SK-N-SH treated with all-trans-retinoic acid at 6 μM for 48 hours (cell line): ENCODE results near the gene SOX1.

Experiments used
- ATAC-seq: fragments of 200-7000 bp; cut with Tn5 transposase; 3 replicates; pipeline ENCODE4 v1.9.1; 2020; ENCODE audit warnings: mild to moderate bottlenecking, moderate library complexity
- ARNTL ChIP-seq: fragments of 450-650 bp; formaldehyde crosslinking; IDR thresholded peaks from 2 replicates; pipeline ENCODE4 v1.5.0; 2020; ENCODE audit warnings: low read depth, mild to moderate bottlenecking, moderate library complexity, borderline replicate concordance
- BACH2 ChIP-seq: fragments of 250-450 bp; sonication (Bioruptor Pico); IDR thresholded peaks from 2 replicates; pipeline ENCODE4 v1.9.0; 2021; ENCODE audit warnings: mild to moderate bottlenecking, borderline replicate concordance
- CSDC2 ChIP-seq: fragments of 250-450 bp; sonication (Bioruptor Pico); IDR thresholded peaks from 2 replicates; pipeline ENCODE4 v1.5.0; 2020; ENCODE audit warnings: mild to moderate bottlenecking, moderate library complexity
- ESRRG ChIP-seq: fragments of 250-450 bp; sonication (Bioruptor Pico); IDR thresholded peaks from 2 replicates; pipeline ENCODE4 v1.6.1; 2021; ENCODE audit warnings: mild to moderate bottlenecking
- GLIS3 ChIP-seq: fragments of 250-450 bp; sonication (Bioruptor Pico); IDR thresholded peaks from 2 replicates; pipeline ENCODE4 v1.5.0; 2020; ENCODE audit warnings: mild to moderate bottlenecking, moderate library complexity
- ISL1 ChIP-seq: fragments of 250-450 bp; sonication (Bioruptor Pico); IDR thresholded peaks from 2 replicates; pipeline ENCODE4 v2.1.2; 2022; ENCODE audit warnings: mild to moderate bottlenecking, moderate library complexity
- OSR1 ChIP-seq: fragments of 250-450 bp; sonication (Bioruptor Pico); IDR thresholded peaks from 2 replicates; pipeline ENCODE4 v1.8.0; 2022; ENCODE audit warnings: moderate library complexity, mild to moderate bottlenecking, inconsistent platforms
- PPARA ChIP-seq: fragments of 250-450 bp; sonication (Bioruptor Pico); IDR thresholded peaks from 2 replicates; pipeline ENCODE4 v1.5.0; 2020; ENCODE audit warnings: mild to moderate bottlenecking, borderline replicate concordance
- SNAI2 ChIP-seq: fragments of 250-450 bp; sonication (Bioruptor Pico); IDR thresholded peaks from 2 replicates; pipeline ENCODE4 v1.5.0; 2020; ENCODE audit warnings: mild to moderate bottlenecking, moderate library complexity
- TCF4 ChIP-seq: fragments of 250-450 bp; sonication (Bioruptor Pico); IDR thresholded peaks from 2 replicates; pipeline ENCODE4 v1.8.0; 2021; ENCODE audit warnings: mild to moderate bottlenecking, moderate library complexity, borderline replicate concordance
- TOX ChIP-seq: fragments of 250-450 bp; sonication (Bioruptor Pico); IDR thresholded peaks from 2 replicates; pipeline ENCODE4 v1.8.0; 2021; ENCODE audit warnings: mild to moderate bottlenecking, moderate library complexity, borderline replicate concordance
- ZC3H10 ChIP-seq: fragments of 250-450 bp; sonication (Bioruptor Pico); IDR thresholded peaks from 2 replicates; pipeline ENCODE4 v1.5.1; 2021; ENCODE audit warnings: mild to moderate bottlenecking, moderate library complexity
- ZFP3 ChIP-seq: fragments of 250-450 bp; sonication (Bioruptor Pico); IDR thresholded peaks from 2 replicates; pipeline ENCODE4 v1.5.0; 2020; ENCODE audit warnings: mild to moderate bottlenecking, moderate library complexity
- ZFP30 ChIP-seq: fragments of 450-650 bp; formaldehyde crosslinking; IDR thresholded peaks from 2 replicates; pipeline ENCODE4 v1.5.0; 2022; ENCODE audit warnings: mild to moderate bottlenecking, moderate library complexity
- ZNF565 ChIP-seq: fragments of 450-650 bp; formaldehyde crosslinking; conservative IDR thresholded peaks from 2 replicates; pipeline ENCODE4 v1.5.0; 2020; ENCODE audit warnings: low read depth, mild to moderate bottlenecking, moderate library complexity
- ZNF70 ChIP-seq: fragments of 450-650 bp; formaldehyde crosslinking; IDR thresholded peaks from 2 replicates; pipeline ENCODE4 v1.5.0; 2020; ENCODE audit warnings: mild to moderate bottlenecking, moderate library complexity
- ZNF8 ChIP-seq: fragments of 450-650 bp; formaldehyde crosslinking; IDR thresholded peaks from 2 replicates; pipeline ENCODE4 v1.5.0; 2020; ENCODE audit warnings: mild to moderate bottlenecking, moderate library complexity
- TF ChIP-seq, protein P1 (sequence below): fragments of 250-450 bp; sonication (Bioruptor Pico); IDR thresholded peaks from 2 replicates; pipeline ENCODE4 v1.8.0; 2021; ENCODE audit warnings: low read depth, mild to moderate bottlenecking, moderate library complexity, borderline replicate concordance
- TF ChIP-seq, protein P2 (sequence below): fragments of 250-450 bp; sonication (Bioruptor Pico); IDR thresholded peaks from 2 replicates; pipeline ENCODE4 v1.5.0; 2020; ENCODE audit warnings: mild to moderate bottlenecking, moderate library complexity
- TF ChIP-seq, protein P3 (sequence below): fragments of 250-450 bp; sonication (Bioruptor Pico); IDR thresholded peaks from 2 replicates; pipeline ENCODE4 v1.5.1; 2020; ENCODE audit warnings: low read depth, mild to moderate bottlenecking, moderate library complexity
- TF ChIP-seq, protein P4 (sequence below): fragments of 250-450 bp; sonication (Bioruptor Pico); IDR thresholded peaks from 2 replicates; pipeline ENCODE4 v1.5.1; 2021; ENCODE audit warnings: mild to moderate bottlenecking, moderate library complexity
- TF ChIP-seq, protein P5 (sequence below): fragments of 250-450 bp; sonication (Bioruptor Pico); IDR thresholded peaks from 2 replicates; pipeline ENCODE4 v1.8.0; 2020; ENCODE audit warnings: mild to moderate bottlenecking, moderate library complexity, borderline replicate concordance

The SOX1 gene

DNA sequence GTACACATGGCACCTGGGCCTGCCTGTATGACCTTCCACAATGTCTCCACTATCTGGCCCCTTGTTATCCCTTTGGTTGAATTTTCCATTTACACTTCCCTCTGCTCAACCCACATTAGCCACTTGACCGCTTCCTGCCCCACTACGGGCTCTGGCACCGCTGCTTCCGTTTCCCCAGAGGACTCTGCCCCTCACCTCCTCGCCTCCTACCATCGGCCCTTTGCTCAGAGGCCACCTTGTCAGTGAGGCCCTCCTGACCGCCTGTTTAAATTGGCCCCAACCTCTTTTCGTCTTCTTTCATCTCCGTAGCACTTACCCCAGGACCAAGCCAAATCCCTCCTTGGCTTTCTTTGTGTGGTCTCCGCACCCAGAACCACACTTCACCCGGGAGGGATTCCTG lies 47.4 kb downstream of the SOX1 start:
- TF ChIP-seq, protein P1, sequence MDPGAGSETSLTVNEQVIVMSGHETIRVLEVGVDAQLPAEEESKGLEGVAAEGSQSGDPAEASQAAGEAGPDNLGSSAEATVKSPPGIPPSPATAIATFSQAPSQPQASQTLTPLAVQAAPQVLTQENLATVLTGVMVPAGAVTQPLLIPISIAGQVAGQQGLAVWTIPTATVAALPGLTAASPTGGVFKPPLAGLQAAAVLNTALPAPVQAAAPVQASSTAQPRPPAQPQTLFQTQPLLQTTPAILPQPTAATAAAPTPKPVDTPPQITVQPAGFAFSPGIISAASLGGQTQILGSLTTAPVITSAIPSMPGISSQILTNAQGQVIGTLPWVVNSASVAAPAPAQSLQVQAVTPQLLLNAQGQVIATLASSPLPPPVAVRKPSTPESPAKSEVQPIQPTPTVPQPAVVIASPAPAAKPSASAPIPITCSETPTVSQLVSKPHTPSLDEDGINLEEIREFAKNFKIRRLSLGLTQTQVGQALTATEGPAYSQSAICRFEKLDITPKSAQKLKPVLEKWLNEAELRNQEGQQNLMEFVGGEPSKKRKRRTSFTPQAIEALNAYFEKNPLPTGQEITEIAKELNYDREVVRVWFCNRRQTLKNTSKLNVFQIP: no peak
- TF ChIP-seq SNAI2 (CRISPR knock-in tag) (no peak), PPARA (CRISPR knock-in tag) (no peak), TOX (CRISPR knock-in tag) (no peak), ISL1 (CRISPR knock-in tag) (no peak), ZNF70 (CRISPR knock-in tag) (no peak), ZNF8 (CRISPR knock-in tag) (no peak), TCF4 (no peak), CSDC2 (no peak), OSR1 (CRISPR knock-in tag) (no peak)
- TF ChIP-seq, protein P2, sequence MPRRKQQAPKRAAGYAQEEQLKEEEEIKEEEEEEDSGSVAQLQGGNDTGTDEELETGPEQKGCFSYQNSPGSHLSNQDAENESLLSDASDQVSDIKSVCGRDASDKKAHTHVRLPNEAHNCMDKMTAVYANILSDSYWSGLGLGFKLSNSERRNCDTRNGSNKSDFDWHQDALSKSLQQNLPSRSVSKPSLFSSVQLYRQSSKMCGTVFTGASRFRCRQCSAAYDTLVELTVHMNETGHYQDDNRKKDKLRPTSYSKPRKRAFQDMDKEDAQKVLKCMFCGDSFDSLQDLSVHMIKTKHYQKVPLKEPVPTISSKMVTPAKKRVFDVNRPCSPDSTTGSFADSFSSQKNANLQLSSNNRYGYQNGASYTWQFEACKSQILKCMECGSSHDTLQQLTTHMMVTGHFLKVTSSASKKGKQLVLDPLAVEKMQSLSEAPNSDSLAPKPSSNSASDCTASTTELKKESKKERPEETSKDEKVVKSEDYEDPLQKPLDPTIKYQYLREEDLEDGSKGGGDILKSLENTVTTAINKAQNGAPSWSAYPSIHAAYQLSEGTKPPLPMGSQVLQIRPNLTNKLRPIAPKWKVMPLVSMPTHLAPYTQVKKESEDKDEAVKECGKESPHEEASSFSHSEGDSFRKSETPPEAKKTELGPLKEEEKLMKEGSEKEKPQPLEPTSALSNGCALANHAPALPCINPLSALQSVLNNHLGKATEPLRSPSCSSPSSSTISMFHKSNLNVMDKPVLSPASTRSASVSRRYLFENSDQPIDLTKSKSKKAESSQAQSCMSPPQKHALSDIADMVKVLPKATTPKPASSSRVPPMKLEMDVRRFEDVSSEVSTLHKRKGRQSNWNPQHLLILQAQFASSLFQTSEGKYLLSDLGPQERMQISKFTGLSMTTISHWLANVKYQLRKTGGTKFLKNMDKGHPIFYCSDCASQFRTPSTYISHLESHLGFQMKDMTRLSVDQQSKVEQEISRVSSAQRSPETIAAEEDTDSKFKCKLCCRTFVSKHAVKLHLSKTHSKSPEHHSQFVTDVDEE (CRISPR knock-in tag): no peak
- TF ChIP-seq, protein P3, sequence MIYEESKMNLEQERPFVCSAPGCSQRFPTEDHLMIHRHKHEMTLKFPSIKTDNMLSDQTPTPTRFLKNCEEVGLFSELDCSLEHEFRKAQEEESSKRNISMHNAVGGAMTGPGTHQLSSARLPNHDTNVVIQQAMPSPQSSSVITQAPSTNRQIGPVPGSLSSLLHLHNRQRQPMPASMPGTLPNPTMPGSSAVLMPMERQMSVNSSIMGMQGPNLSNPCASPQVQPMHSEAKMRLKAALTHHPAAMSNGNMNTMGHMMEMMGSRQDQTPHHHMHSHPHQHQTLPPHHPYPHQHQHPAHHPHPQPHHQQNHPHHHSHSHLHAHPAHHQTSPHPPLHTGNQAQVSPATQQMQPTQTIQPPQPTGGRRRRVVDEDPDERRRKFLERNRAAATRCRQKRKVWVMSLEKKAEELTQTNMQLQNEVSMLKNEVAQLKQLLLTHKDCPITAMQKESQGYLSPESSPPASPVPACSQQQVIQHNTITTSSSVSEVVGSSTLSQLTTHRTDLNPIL (CRISPR knock-in tag): no peak
- ATAC-seq: no peak

DNA sequence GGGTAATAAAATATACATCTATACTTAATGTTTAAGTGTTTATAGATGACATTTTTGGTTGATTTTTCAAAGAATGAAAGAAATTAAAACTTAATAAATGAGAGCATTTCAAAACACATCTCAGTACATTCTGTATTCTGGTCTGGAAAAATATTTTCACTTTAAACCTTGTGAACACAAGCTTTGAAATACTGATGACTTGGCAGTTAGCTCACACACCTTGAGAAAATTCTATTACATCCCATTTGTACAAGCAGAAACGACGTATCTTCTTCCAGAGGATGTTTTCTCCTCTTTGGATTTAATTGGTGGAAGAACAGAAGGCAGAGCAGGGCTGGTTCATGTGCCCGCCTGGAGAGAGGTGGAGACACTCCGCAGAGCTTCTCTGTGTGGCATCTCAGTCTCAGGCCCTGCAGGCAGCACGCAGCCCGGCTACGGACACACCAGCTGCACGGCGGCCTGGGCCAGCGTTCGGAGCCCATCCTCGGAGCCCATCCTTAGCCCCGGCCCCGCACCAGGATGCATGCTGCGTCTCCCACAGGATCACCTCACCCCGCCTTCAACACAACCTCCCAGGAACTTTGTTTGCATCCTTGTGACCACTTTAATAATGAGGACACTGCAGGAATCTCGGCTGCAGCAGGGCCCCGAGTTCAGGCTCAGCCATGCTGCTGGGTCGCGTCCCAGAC lies 48.6 kb downstream of the SOX1 start:
- ATAC-seq: no peak; the same call in 2 of the 3 replicates
- no peak for TF ChIP-seq CSDC2
- no peak for TF ChIP-seq OSR1 (CRISPR knock-in tag)
- no peak for TF ChIP-seq ZC3H10 (CRISPR knock-in tag)
- TF ChIP-seq SNAI2 (CRISPR knock-in tag): no peak
- no peak for TF ChIP-seq ESRRG (CRISPR knock-in tag)
- no peak for TF ChIP-seq ZNF565 (CRISPR knock-in tag)
- TF ChIP-seq ISL1 (CRISPR knock-in tag): no peak

DNA sequence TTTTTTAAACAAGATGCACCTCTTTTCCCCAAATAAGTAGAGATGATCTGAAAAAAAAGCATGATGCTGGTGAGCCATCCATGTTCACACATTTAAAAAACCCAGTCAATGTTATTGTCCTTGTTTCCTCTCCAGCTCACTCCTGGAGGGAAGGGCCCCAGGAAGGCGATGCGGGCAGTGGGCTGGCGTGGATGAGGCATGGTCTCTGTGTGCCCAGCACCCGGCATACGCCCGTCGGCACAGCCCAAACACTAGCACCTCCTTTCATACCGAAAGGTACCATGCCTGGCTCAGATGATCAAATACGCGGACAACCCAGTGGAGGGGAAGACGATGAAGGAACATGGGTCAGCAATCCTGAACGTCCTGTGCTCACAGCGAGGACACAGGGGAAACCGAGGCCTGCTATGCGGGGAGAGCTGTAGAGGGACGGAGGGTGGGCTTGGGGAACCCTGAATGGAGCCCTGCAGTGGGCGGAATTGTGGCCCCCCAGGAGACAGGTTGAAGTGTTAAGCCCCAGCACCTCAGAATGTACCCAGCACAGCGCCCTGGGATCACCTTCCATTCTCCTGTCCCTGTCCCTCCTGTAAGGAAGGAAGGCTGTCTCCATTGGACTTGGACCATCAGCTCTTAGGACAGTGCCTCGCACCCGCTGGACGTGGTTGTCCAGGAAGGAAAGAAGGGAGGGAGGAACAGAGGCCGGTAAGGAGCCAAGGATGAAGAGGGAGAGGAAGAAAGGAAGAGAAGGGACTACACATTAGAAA lies 49.4 kb downstream of the SOX1 start:
- no peak for ATAC-seq
- TF ChIP-seq PPARA (CRISPR knock-in tag) (no peak), GLIS3 (CRISPR knock-in tag) (no peak), ZFP3 (CRISPR knock-in tag) (no peak), ZFP30 (CRISPR knock-in tag) (no peak), ZNF70 (CRISPR knock-in tag) (no peak), CSDC2 (no peak), ARNTL (no peak), ZNF565 (CRISPR knock-in tag) (no peak), TOX (CRISPR knock-in tag) (no peak), ISL1 (CRISPR knock-in tag) (no peak), BACH2 (CRISPR knock-in tag) (no peak), ZNF8 (CRISPR knock-in tag) (no peak), ZC3H10 (CRISPR knock-in tag) (no peak), TCF4 (no peak)
- TF ChIP-seq, protein P4, sequence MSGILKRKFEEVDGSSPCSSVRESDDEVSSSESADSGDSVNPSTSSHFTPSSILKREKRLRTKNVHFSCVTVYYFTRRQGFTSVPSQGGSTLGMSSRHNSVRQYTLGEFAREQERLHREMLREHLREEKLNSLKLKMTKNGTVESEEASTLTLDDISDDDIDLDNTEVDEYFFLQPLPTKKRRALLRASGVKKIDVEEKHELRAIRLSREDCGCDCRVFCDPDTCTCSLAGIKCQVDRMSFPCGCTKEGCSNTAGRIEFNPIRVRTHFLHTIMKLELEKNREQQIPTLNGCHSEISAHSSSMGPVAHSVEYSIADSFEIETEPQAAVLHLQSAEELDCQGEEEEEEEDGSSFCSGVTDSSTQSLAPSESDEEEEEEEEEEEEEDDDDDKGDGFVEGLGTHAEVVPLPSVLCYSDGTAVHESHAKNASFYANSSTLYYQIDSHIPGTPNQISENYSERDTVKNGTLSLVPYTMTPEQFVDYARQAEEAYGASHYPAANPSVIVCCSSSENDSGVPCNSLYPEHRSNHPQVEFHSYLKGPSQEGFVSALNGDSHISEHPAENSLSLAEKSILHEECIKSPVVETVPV: no peak
- TF ChIP-seq, protein P2 (CRISPR knock-in tag): no peak
- TF ChIP-seq, protein P3 (CRISPR knock-in tag): no peak
- TF ChIP-seq, protein P5, sequence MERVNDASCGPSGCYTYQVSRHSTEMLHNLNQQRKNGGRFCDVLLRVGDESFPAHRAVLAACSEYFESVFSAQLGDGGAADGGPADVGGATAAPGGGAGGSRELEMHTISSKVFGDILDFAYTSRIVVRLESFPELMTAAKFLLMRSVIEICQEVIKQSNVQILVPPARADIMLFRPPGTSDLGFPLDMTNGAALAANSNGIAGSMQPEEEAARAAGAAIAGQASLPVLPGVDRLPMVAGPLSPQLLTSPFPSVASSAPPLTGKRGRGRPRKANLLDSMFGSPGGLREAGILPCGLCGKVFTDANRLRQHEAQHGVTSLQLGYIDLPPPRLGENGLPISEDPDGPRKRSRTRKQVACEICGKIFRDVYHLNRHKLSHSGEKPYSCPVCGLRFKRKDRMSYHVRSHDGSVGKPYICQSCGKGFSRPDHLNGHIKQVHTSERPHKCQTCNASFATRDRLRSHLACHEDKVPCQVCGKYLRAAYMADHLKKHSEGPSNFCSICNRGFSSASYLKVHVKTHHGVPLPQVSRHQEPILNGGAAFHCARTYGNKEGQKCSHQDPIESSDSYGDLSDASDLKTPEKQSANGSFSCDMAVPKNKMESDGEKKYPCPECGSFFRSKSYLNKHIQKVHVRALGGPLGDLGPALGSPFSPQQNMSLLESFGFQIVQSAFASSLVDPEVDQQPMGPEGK: no peak
